H1 (cell line): ENCODE measurements around the gene OR6F1. TPM values are rescaled to one million over a fixed set of nuclear protein-coding genes. Genes with fewer than 3 reads are reported as not detected.

ENCODE experiments used
- CTCF ChIA-PET: fragments of 300-600 bp; sonication (Branson Sonifier 250); formaldehyde crosslinking; loops from one replicate; lab custom pipeline; 2021; ENCODE audit not compliant: partially characterized antibody; lab: Charles Lee
- POLR2A ChIA-PET: fragments of 300-600 bp; sonication (Branson Sonifier 250); formaldehyde crosslinking; loops from one replicate; lab custom pipeline; 2021; ENCODE audit warnings: inconsistent platforms; ENCODE audit not compliant: partially characterized antibody; lab: Charles Lee
- DNase-seq, 2 experiments: peaks; one replicate each; pipeline versions ENCODE4 v3.0.0 to v3.0.0-alpha.2; 2010 to 2022; ENCODE audit warnings: low spot score in 2 of 2, low read depth in 1 of 2, mixed read lengths in 1 of 2
- FAIRE-seq: peaks from 2 replicates; lab custom pipeline; 2011; peaks lifted over from hg19 to GRCh38; lab: Jason Lieb, UNC
- H2AFZ ChIP-seq: 2 replicates; pipeline ENCODE4 v1.8.1; 2012; ENCODE audit warnings: low read length, inconsistent platforms
- H2AK5ac ChIP-seq: 2 replicates; pipeline ENCODE4 v1.6.1; 2013; ENCODE audit warnings: low read depth, low read length
- H2BK120ac ChIP-seq: replicated peaks from 2 replicates; pipeline ENCODE3; 2013; ENCODE audit warnings: low read depth, low read length, inconsistent platforms
- H2BK12ac ChIP-seq: 2 replicates; pipeline ENCODE4 v1.6.1; 2013; ENCODE audit warnings: low read depth, low read length
- H2BK15ac ChIP-seq: 2 replicates; pipeline ENCODE4 v1.6.1; 2013; ENCODE audit warnings: low read length
- H2BK20ac ChIP-seq: 2 replicates; pipeline ENCODE4 v1.6.1; 2013; ENCODE audit warnings: low read length
- H2BK5ac ChIP-seq: 2 replicates; pipeline ENCODE4 v1.6.1; 2013; ENCODE audit warnings: low read depth, low read length
- H3K14ac ChIP-seq: 2 replicates; pipeline ENCODE4 v1.6.1; 2013; ENCODE audit warnings: inconsistent platforms; ENCODE audit not compliant: insufficient read length
- H3K18ac ChIP-seq: 2 replicates; pipeline ENCODE4 v1.6.1; 2013; ENCODE audit warnings: low read length; ENCODE audit errors: extremely low read depth
- H3K23ac ChIP-seq: 2 replicates; pipeline ENCODE4 v1.6.1; 2013; ENCODE audit warnings: inconsistent platforms; ENCODE audit not compliant: insufficient read length
- H3K23me2 ChIP-seq: 2 replicates; pipeline ENCODE4 v1.6.1; 2013; ENCODE audit warnings: low read depth, low read length
- H3K27ac ChIP-seq: 2 replicates; pipeline ENCODE4 v1.6.1; 2011; ENCODE audit warnings: low read depth, low read length, inconsistent platforms
- H3K27me3 ChIP-seq, 4 experiments: replicated peaks in 1 of 4; 1 replicate in 1 of 4; 2 replicates in 3 of 4; pipeline versions ENCODE4 v1.6.1 to v1.8.1; 2011 to 2013; ENCODE audit warnings: low read length in 3 of 4, mild to moderate bottlenecking in 3 of 4, inconsistent platforms in 2 of 4, mixed read lengths in 2 of 4, moderate library complexity in 1 of 4; ENCODE audit not compliant: control insufficient read depth in 3 of 4, insufficient read depth in 3 of 4; ENCODE audit errors: extremely low read depth in 1 of 4
- H3K36me3 ChIP-seq, 4 experiments: 2 replicates each; pipeline versions ENCODE4 v1.6.1 to v1.8.1; 2011 to 2013; ENCODE audit warnings: mild to moderate bottlenecking in 4 of 4, low read length in 3 of 4, moderate library complexity in 2 of 4, control low read depth in 1 of 4, inconsistent platforms in 1 of 4; ENCODE audit not compliant: insufficient read depth in 4 of 4, control insufficient read depth in 2 of 4
- H3K4ac ChIP-seq: replicated peaks from 2 replicates; pipeline ENCODE3; 2013; ENCODE audit warnings: low read length, low read depth, mixed read lengths, inconsistent platforms; ENCODE audit not compliant: insufficient read length
- H3K4me1 ChIP-seq, 4 experiments: replicated peaks in 1 of 4; 1 replicate in 1 of 4; 2 replicates in 3 of 4; pipeline versions ENCODE4 v1.6.1 to v1.8.1; 2011 to 2013; ENCODE audit warnings: low read length in 3 of 4, inconsistent platforms in 2 of 4, mixed read lengths in 1 of 4; ENCODE audit not compliant: insufficient read depth in 4 of 4, control insufficient read depth in 3 of 4
- H3K4me2 ChIP-seq, 2 experiments: 2 replicates each; pipeline versions ENCODE4 v1.6.1 to v1.8.1; 2011 to 2013; ENCODE audit warnings: low read depth in 2 of 2, low read length in 2 of 2, control low read depth in 1 of 2, inconsistent platforms in 1 of 2, mild to moderate bottlenecking in 1 of 2; ENCODE audit not compliant: insufficient read depth in 1 of 2
- H3K4me3 ChIP-seq, 4 experiments: fragments of 200-600, 300-600 bp in 1 of 4; sonication (generic), shearing (Covaris generic), sonication (Bioruptor Twin) in 1 of 4; 2 replicates each; pipeline versions ENCODE4 v1.5.1 to v1.8.1; 2011 to 2016; ENCODE audit warnings: low read length in 4 of 4, low read depth in 3 of 4, control low read depth in 2 of 4, inconsistent platforms in 2 of 4, mild to moderate bottlenecking in 2 of 4, mixed read lengths in 1 of 4, moderate library complexity in 1 of 4; ENCODE audit not compliant: insufficient read depth in 2 of 4; ENCODE audit errors: extremely low read depth in 1 of 4
- H3K56ac ChIP-seq: replicated peaks from 2 replicates; pipeline ENCODE3; 2013; ENCODE audit warnings: low read depth, mild to moderate bottlenecking, mixed read lengths, low read length, inconsistent platforms; ENCODE audit not compliant: insufficient read length
- H3K79me1 ChIP-seq: 2 replicates; pipeline ENCODE4 v1.6.1; 2013; ENCODE audit warnings: low read depth, low read length, control low read depth
- H3K79me2 ChIP-seq, 2 experiments: 2 replicates each; pipeline versions ENCODE4 v1.6.1 to v1.8.1; 2012 to 2013; ENCODE audit warnings: low read length in 2 of 2, mild to moderate bottlenecking in 2 of 2, inconsistent platforms in 1 of 2; ENCODE audit not compliant: insufficient read depth in 2 of 2, control insufficient read depth in 1 of 2
- H3K9ac ChIP-seq, 4 experiments: replicated peaks in 1 of 4; 1 replicate in 1 of 4; 2 replicates in 3 of 4; pipeline versions ENCODE4 v1.6.1 to v1.8.1; 2011 to 2013; ENCODE audit warnings: low read depth in 3 of 4, low read length in 3 of 4, control low read depth in 2 of 4, mild to moderate bottlenecking in 2 of 4, moderate library complexity in 2 of 4, inconsistent platforms in 1 of 4; ENCODE audit errors: extremely low read depth in 1 of 4
- H3K9me3 ChIP-seq, 2 experiments: 2 replicates each; pipeline versions ENCODE4 v1.6.1 to v1.8.1; 2012 to 2013; ENCODE audit warnings: mild to moderate bottlenecking in 2 of 2, moderate library complexity in 2 of 2, control low read depth in 1 of 2, inconsistent platforms in 1 of 2, low read depth in 1 of 2, low read length in 1 of 2, mixed read lengths in 1 of 2; ENCODE audit not compliant: insufficient read depth in 2 of 2
- H4K20me1 ChIP-seq, 2 experiments: replicated peaks in 1 of 2; 2 replicates each; pipeline versions ENCODE3 to v1.8.1; 2011 to 2013; ENCODE audit warnings: inconsistent platforms in 2 of 2, low read length in 2 of 2, mild to moderate bottlenecking in 1 of 2; ENCODE audit not compliant: insufficient read depth in 2 of 2, control insufficient read depth in 1 of 2
- H4K5ac ChIP-seq: 2 replicates; pipeline ENCODE4 v1.6.1; 2013; ENCODE audit warnings: low read length, low read depth, mixed read lengths, inconsistent platforms; ENCODE audit not compliant: insufficient read length
- H4K8ac ChIP-seq: 2 replicates; pipeline ENCODE4 v1.8.0; 2013; ENCODE audit warnings: mild to moderate bottlenecking, moderate library complexity, low read length, inconsistent platforms; ENCODE audit not compliant: insufficient read depth; ENCODE audit errors: extremely low read depth
- H4K91ac ChIP-seq: replicated peaks from 2 replicates; pipeline ENCODE3; 2013; ENCODE audit warnings: low read length, mixed read lengths, inconsistent platforms; ENCODE audit not compliant: insufficient read length
- HDAC6 ChIP-seq: IDR thresholded peaks from one replicate; pipeline ENCODE4 v1.7.1; 2012; ENCODE audit warnings: low read depth, mild to moderate bottlenecking, inconsistent platforms, low read length, moderate library complexity
- KDM1A ChIP-seq: fragments of 200-600, 300-600 bp; sonication (generic); IDR thresholded peaks from 2 replicates; pipeline ENCODE4 v1.7.1; 2016; ENCODE audit warnings: mild to moderate bottlenecking, low read length, borderline replicate concordance
- RXRA ChIP-seq: IDR thresholded peaks from 2 replicates; pipeline ENCODE4 v1.6.1; 2011; ENCODE audit warnings: low read depth, mild to moderate bottlenecking, low read length, moderate library complexity; ENCODE audit not compliant: insufficient read depth
- TCF12 ChIP-seq: IDR thresholded peaks from 2 replicates; pipeline ENCODE4 v1.6.1; 2011; ENCODE audit warnings: low read depth, mild to moderate bottlenecking, low read length
- WGBS, 2 experiments: shearing (Covaris generic) in 1 of 2; methylation state at CpG; one replicate each; pipeline versions ENCODE4 v1.1.6 to v1.1.7; 2013 to 2015; ENCODE audit warnings: low lambda C conversion rate in 2 of 2, mixed read lengths in 2 of 2, inconsistent platforms in 1 of 2, low coverage in 1 of 2, missing lambda C conversion rate in 1 of 2; ENCODE audit not compliant: insufficient replicate concordance in 2 of 2, insufficient coverage in 1 of 2, insufficient read length in 1 of 2; ENCODE audit errors: extremely low coverage in 1 of 2, missing lambda C conversion rate in 1 of 2; 5-methylcytosine and 5-hydroxymethylcytosine counted together
- polyA plus RNA-seq, 7 experiments: library from polyadenylated mRNA; depleted of rRNA in 3 of 7; stranded (reverse) in 5 of 7; unstranded in 2 of 7; fragments of >200 nt in 5 of 7; fragments of 200-250 nt in 2 of 7; gene quantifications; 1 replicate in 5 of 7; 2 replicates in 1 of 7; 4 replicates in 1 of 7; pipeline versions ENCODE4 v1.2.1 to v1.2.3, GENCODE V29; 2011 to 2013; ENCODE audit warnings: missing spikeins in 2 of 7, mixed read lengths in 2 of 7
- total RNA-seq: library from RNA; stranded (reverse); fragmentation: NEBNext Ultra II Directional; extraction: Animal tissue kit (Norgen Biotek cat#: 25700); gene quantifications from 2 replicates; pipeline ENCODE4 v1.2.1, GENCODE V29; 2021

Gene OR6F1
- total and polyA plus RNA-seq, 2 of the 8 experiments (the other 6 are each of a cell fraction or from before 2014, with no cell fraction given): not detected

DNA sequence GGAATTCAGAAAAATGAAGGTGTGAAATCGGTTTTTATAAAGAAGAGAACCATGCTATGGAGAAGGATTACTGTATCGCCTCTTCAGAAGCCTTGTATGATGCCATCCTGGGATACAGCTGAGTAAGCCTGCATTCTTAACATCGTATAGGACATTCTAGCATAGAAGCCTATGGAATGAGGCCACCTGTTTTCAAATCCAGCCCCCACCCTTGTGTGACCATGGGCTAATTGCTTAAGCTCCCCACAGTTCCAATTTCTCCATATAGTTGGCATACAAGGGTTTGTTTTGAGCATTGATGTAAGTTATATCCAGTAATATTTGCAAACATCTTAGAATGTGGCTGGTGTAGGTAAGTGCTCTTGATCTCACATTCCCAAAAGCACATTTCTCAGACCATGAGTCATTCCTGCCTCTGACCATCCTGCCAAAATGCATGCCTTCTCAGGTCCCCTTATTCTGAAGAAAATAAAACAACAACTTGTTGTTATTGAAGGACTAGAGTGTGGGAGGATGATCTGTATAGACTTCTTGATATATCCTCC lies 30.0 kb upstream of the OR6F1 start:
- Histone ChIP-seq H4K8ac (no peak overlapping the region), H3K9ac (no peak overlapping the region), H2BK5ac (no peak overlapping the region), H3K56ac (no peak overlapping the region), H3K4me1 (no peaks in the 10 kb centered on the region), H3K79me1 (no peaks in the 10 kb centered on the region), H2BK20ac (no peak overlapping the region), H3K27ac (no peak overlapping the region), H3K4me2 (no peak overlapping the region), H3K4me3 (no peak overlapping the region), H3K18ac (no peak overlapping the region), H2BK12ac (no peak overlapping the region), H3K4ac (no peak overlapping the region), H3K23me2 (no peaks in the 10 kb centered on the region), H3K23ac (no peak overlapping the region), H3K27me3 (no peaks in the 10 kb centered on the region), H4K20me1 (no peaks in the 10 kb centered on the region), H3K36me3 (no peaks in the 10 kb centered on the region), H4K5ac (no peak overlapping the region), H3K9me3 (peaks cover 57 to 62% of the 10 kb centered on the region in 2 experiments), H2AK5ac (no peak overlapping the region), H2BK120ac (no peak overlapping the region), H3K79me2 (no peaks in the 10 kb centered on the region), H2BK15ac (no peak overlapping the region), H2AFZ (no peak overlapping the region), H4K91ac (no peak overlapping the region), H3K14ac (no peak overlapping the region)
- TF ChIP-seq TCF12 (no peak), HDAC6 (no peak), RXRA (no peak), KDM1A (no peak)
- DNase-seq (no peak), FAIRE-seq (no peak)
- ChIA-PET POLR2A (no interaction called here), CTCF (interaction anchor here (1.5 kb wide), 1 partner anchor 66 kb away, joined by 3 read pairs; no protein-coding TSS in a partner anchor)
- 64% methylated on average over 3 of the region's 3 CpGs; no CpG with 5 or more reads in 1 of the 2 experiments for WGBS, 2 experiments
